Astrocyte (in vitro differentiated cells and primary cell): ENCODE results near the gene CHTOP. TPM values are rescaled to one million over a fixed set of nuclear protein-coding genes. Genes with fewer than 3 reads are reported as not detected.

ENCODE experiments used
- DNase-seq: peaks from one replicate; pipeline ENCODE4 v3.0.0-alpha.2; 2010; ENCODE audit warnings: low read depth
- FAIRE-seq: peaks from 2 replicates; lab custom pipeline; 2011; peaks lifted over from hg19 to GRCh38; lab: Jason Lieb, UNC
- H2AFZ ChIP-seq: 2 replicates; pipeline ENCODE4 v1.6.0; 2012; ENCODE audit warnings: low read depth, low read length, inconsistent platforms
- H3K27ac ChIP-seq: 2 replicates; pipeline ENCODE4 v1.5.1; 2011; ENCODE audit warnings: low read depth, low read length, inconsistent platforms
- H3K27me3 ChIP-seq: 2 replicates; pipeline ENCODE4 v1.6.0; 2011; ENCODE audit warnings: low read length, inconsistent platforms; ENCODE audit not compliant: insufficient read depth
- H3K36me3 ChIP-seq: 2 replicates; pipeline ENCODE4 v1.5.1; 2011; ENCODE audit warnings: low read length, inconsistent platforms; ENCODE audit not compliant: insufficient read depth
- H3K4me1 ChIP-seq: 2 replicates; pipeline ENCODE4 v1.5.1; 2011; ENCODE audit warnings: low read length, inconsistent platforms; ENCODE audit not compliant: insufficient read depth
- H3K4me2 ChIP-seq: 2 replicates; pipeline ENCODE4 v1.6.0; 2012; ENCODE audit warnings: low read length, inconsistent platforms
- H3K4me3 ChIP-seq: 2 replicates; pipeline ENCODE4 v1.5.1; 2011; ENCODE audit warnings: low read depth, mild to moderate bottlenecking, low read length, inconsistent platforms; ENCODE audit not compliant: insufficient read depth
- H3K79me2 ChIP-seq: 2 replicates; pipeline ENCODE4 v1.6.0; 2012; ENCODE audit warnings: mild to moderate bottlenecking, low read length, inconsistent platforms; ENCODE audit not compliant: insufficient read depth
- H3K9ac ChIP-seq: 2 replicates; pipeline ENCODE4 v1.6.0; 2012; ENCODE audit warnings: mild to moderate bottlenecking, low read length, inconsistent platforms
- H3K9me3 ChIP-seq: 2 replicates; pipeline ENCODE4 v1.5.1; 2012; ENCODE audit warnings: low read depth, mild to moderate bottlenecking, low read length, inconsistent platforms; ENCODE audit not compliant: insufficient read depth
- H4K20me1 ChIP-seq: 2 replicates; pipeline ENCODE4 v1.6.0; 2012; ENCODE audit warnings: low read length, inconsistent platforms; ENCODE audit not compliant: insufficient read depth
- H3K27ac Mint-ChIP-seq: one replicate; pipeline ENCODE4 v1.8.0; 2021; ENCODE audit warnings: mild to moderate bottlenecking, mixed read lengths; ENCODE audit not compliant: unreplicated experiment
- H3K27me3 Mint-ChIP-seq: one replicate; pipeline ENCODE4 v1.8.0; 2021; ENCODE audit warnings: low read depth, mixed read lengths; ENCODE audit not compliant: unreplicated experiment
- H3K36me3 Mint-ChIP-seq: one replicate; pipeline ENCODE4 v1.8.0; 2021; ENCODE audit warnings: low read depth, mixed read lengths; ENCODE audit not compliant: unreplicated experiment
- H3K4me1 Mint-ChIP-seq: one replicate; pipeline ENCODE4 v1.8.0; 2021; ENCODE audit warnings: low read depth, mixed read lengths; ENCODE audit not compliant: unreplicated experiment
- H3K4me3 Mint-ChIP-seq: one replicate; pipeline ENCODE4 v1.8.0; 2021; ENCODE audit warnings: mild to moderate bottlenecking, moderate library complexity, mixed read lengths; ENCODE audit not compliant: unreplicated experiment
- H3K9me3 Mint-ChIP-seq: one replicate; pipeline ENCODE4 v1.8.0; 2021; ENCODE audit warnings: mild to moderate bottlenecking, mixed read lengths; ENCODE audit not compliant: unreplicated experiment
- EZH2 ChIP-seq: IDR thresholded peaks from 2 replicates; pipeline ENCODE4 v1.6.1; 2012; ENCODE audit warnings: mild to moderate bottlenecking, low read length, inconsistent platforms; ENCODE audit not compliant: insufficient read depth
- total RNA-seq: library from RNA; stranded (reverse); gene quantifications from 2 replicates; pipeline ENCODE4 v1.2.1, GENCODE V29; 2021
- TF ChIP-seq, protein P1 (sequence below): IDR thresholded peaks from 2 replicates; pipeline ENCODE4 v1.5.1; 2011; ENCODE audit warnings: low read depth, mild to moderate bottlenecking, inconsistent platforms, low read length, moderate library complexity; ENCODE audit not compliant: insufficient read depth

Gene CHTOP
- total RNA-seq, 1 donor from 2014 or later = 56.4 TPM

DNA sequence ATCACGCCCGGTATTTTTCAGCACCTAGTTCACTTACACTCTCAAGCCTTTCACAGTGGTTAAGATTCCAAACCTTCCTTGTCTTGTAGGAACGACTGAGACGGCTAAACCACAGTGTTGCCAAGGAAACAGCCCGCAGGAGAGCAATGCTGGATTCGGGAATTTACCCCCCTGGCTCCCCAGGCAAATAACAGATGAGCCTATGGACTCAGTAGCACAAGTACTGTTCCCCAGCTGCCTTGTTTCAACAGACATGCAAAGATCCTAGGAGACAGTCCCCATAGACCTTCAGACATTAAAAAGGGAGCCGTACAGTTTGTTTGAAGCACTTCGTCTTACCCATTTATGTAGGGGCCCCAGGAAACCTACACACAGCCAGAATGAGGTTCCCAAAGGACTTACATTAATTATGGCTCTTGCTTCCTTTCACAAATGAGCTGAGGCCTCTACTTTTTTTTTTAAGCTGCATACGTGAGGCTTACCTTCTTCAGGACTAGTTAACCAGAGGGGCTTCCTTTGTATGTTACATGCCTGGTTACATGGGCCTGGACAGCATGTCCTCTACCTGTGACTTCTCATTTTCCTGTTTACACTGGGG, 27.3 kb downstream of the CHTOP start:
- H3K36me3 Mint-ChIP-seq = peaks cover 4% of the 10 kb centered on the region
- H3K36me3 ChIP-seq = peaks cover 47% of the 10 kb centered on the region

DNA sequence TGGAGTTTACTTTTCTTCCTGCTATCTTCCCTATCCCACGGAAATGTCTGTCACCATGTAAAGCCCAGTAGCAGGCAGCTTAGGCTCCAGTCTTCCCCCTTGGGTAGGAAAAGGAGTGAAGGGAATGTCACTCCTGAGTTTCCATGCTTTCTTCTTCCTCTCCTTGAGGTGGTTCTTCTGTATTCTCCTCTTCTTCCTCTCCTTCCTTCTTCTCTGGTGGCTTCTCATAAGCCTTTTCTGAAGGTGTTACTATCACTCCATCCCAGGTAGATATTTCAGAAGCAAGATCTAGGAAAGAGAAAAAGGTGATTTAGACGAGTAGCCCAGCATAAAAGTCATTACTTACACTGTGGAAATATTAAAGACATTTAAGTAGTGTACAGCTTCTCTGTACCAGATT, 28.4 kb downstream of the CHTOP start:
- no peaks in the 10 kb centered on the region for H3K9me3 Mint-ChIP-seq
- no peak for FAIRE-seq
- Histone ChIP-seq H3K9ac (no peak overlapping the region), H3K79me2 (peaks cover 28% of the 10 kb centered on the region), H4K20me1 (peaks cover 44% of the 10 kb centered on the region), H2AFZ (no peak overlapping the region), H3K4me3 (no peak overlapping the region), H3K27me3 (no peaks in the 10 kb centered on the region), H3K36me3 (peaks cover 54% of the 10 kb centered on the region), H3K4me2 (no peak overlapping the region), H3K9me3 (no peaks in the 10 kb centered on the region), H3K27ac (no peak overlapping the region), H3K4me1 (peaks cover 9% of the 10 kb centered on the region)
- no peak for TF ChIP-seq EZH2
- TF ChIP-seq, protein P1, sequence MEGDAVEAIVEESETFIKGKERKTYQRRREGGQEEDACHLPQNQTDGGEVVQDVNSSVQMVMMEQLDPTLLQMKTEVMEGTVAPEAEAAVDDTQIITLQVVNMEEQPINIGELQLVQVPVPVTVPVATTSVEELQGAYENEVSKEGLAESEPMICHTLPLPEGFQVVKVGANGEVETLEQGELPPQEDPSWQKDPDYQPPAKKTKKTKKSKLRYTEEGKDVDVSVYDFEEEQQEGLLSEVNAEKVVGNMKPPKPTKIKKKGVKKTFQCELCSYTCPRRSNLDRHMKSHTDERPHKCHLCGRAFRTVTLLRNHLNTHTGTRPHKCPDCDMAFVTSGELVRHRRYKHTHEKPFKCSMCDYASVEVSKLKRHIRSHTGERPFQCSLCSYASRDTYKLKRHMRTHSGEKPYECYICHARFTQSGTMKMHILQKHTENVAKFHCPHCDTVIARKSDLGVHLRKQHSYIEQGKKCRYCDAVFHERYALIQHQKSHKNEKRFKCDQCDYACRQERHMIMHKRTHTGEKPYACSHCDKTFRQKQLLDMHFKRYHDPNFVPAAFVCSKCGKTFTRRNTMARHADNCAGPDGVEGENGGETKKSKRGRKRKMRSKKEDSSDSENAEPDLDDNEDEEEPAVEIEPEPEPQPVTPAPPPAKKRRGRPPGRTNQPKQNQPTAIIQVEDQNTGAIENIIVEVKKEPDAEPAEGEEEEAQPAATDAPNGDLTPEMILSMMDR = no peak
- no peaks in the 10 kb centered on the region for H3K27me3 Mint-ChIP-seq
- peaks cover 12% of the 10 kb centered on the region for H3K4me1 Mint-ChIP-seq
- peaks cover 4% of the 10 kb centered on the region for H3K36me3 Mint-ChIP-seq
- peak overlapping the region; percentile 10 for H3K27ac Mint-ChIP-seq
- DNase-seq = no peak
- H3K4me3 Mint-ChIP-seq = no peak overlapping the region

More for the DNA sequence above, 27.3 kb downstream of the CHTOP start:
- Histone ChIP-seq H2AFZ (no peak overlapping the region), H3K27me3 (no peaks in the 10 kb centered on the region), H3K27ac (peak overlapping the region; percentile 17), H3K4me1 (peaks cover 9% of the 10 kb centered on the region), H3K9ac (peak overlapping the region; percentile 10), H3K4me2 (no peak overlapping the region), H3K9me3 (no peaks in the 10 kb centered on the region), H4K20me1 (peaks cover 34% of the 10 kb centered on the region), H3K4me3 (no peak overlapping the region), H3K79me2 (peaks cover 21% of the 10 kb centered on the region)
- Mint-ChIP-seq H3K27me3 (no peaks in the 10 kb centered on the region), H3K9me3 (no peaks in the 10 kb centered on the region), H3K27ac (peak overlapping the region; percentile 37), H3K4me1 (peaks cover 12% of the 10 kb centered on the region), H3K4me3 (peak overlapping the region; percentile 62)
- DNase-seq = peak; percentile 76
- TF ChIP-seq, protein P1 = no peak
- no peak for TF ChIP-seq EZH2
- no peak for FAIRE-seq

DNA sequence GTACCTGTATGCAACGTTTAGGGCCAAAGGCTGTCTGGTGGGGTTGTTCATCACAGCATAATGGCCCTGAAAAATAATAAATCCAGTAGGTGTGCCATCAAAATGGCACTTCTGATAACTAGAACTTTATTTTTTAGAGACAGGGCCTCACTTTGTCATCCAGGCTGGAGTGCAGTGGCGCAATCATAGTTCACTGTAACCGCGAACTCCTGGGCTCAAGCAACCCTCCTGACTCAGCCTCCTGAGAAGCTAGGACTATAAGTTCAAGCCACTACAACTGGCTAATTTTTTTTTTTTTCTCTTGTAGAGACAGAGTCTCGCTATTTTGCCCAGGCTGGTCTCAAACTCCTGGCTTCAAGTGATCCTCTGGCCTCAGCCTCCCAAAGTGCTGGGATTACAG, 29.3 kb downstream of the CHTOP start:
- peaks cover 63% of the 10 kb centered on the region for H3K36me3 ChIP-seq
- no peak overlapping the region for H3K27ac Mint-ChIP-seq

More for the DNA sequence above, 29.3 kb downstream of the CHTOP start:
- peaks cover 9% of the 10 kb centered on the region for H3K4me1 ChIP-seq
- peaks cover 54% of the 10 kb centered on the region for H4K20me1 ChIP-seq
- no peaks in the 10 kb centered on the region for H3K9me3 Mint-ChIP-seq
- no peak overlapping the region for H3K4me2 ChIP-seq
- no peak overlapping the region for H2AFZ ChIP-seq
- H3K9me3 ChIP-seq = no peaks in the 10 kb centered on the region
- FAIRE-seq (no peak), DNase-seq (peak; percentile 34)
- H3K4me1 Mint-ChIP-seq = peaks cover 12% of the 10 kb centered on the region
- peaks cover 37% of the 10 kb centered on the region for H3K79me2 ChIP-seq
- H3K4me3 ChIP-seq = no peak overlapping the region
- H3K36me3 Mint-ChIP-seq = peaks cover 11% of the 10 kb centered on the region
- no peak overlapping the region for H3K4me3 Mint-ChIP-seq
- no peaks in the 10 kb centered on the region for H3K27me3 Mint-ChIP-seq
- no peaks in the 10 kb centered on the region for H3K27me3 ChIP-seq
- no peak overlapping the region for H3K9ac ChIP-seq
- TF ChIP-seq EZH2 = no peak
- TF ChIP-seq, protein P1 = no peak
- H3K27ac ChIP-seq = no peak overlapping the region
